ENCODE data around the gene ZNF526.

- no peak for TF ChIP-seq YY1 (IDR thresholded peaks at IDR 0.05)
- TF ChIP-seq MAX (IDR thresholded peaks at IDR 0.05) = no peak
These were observed 46.4 kb upstream of the ZNF526 start for GRCh38 chr19:42173695-42174094.
